ENCODE measurements around the gene POLR3H. TPM values are rescaled to one million over a fixed set of nuclear protein-coding genes. Genes with fewer than 3 reads are reported as not detected.
"Not testable (repeated sequence)": the region's sequence is repeated elsewhere in the genome, so short reads cannot be mapped to it uniquely, and the experiment has no call there.

Gene POLR3H
- total RNA-seq, 2 donors from 2014 or later: 11.6 to 15.6 TPM

DNA sequence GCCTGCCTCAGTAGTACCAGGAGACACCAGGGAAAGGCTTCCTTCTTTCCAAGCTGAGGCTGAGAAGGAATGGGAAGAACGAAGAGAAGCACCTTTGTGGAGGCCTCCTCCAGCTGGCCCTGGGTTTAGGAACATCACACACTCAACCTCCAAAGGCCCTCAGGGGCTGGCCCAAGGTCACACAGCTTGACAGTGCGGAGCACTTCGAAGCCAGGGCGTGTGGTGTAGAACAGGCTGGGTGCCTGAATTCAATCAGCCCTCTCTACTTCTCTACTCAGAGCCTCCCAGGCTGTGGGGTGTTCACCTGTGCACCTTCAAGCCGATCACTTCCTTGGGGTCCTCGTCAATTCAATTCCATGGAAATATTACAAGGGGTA, 15.8 kb upstream of the POLR3H start:
- Mint-ChIP-seq H3K36me3 (ENCODE audit: insufficient read depth in 2 of 2) (no peaks in the 10 kb centered on the region), H3K4me1 (ENCODE audit: low read depth) (peaks cover 2% of the 10 kb centered on the region), H3K4me3 (no peak overlapping the region), H3K27me3 (ENCODE audit: low read depth) (peaks cover 43% of the 10 kb centered on the region), H3K9me3 (no peaks in the 10 kb centered on the region), H3K27ac (no peak overlapping the region)
- no peak for DNase-seq
- ATAC-seq (replicated peaks in 1 of 2): no peak

DNA sequence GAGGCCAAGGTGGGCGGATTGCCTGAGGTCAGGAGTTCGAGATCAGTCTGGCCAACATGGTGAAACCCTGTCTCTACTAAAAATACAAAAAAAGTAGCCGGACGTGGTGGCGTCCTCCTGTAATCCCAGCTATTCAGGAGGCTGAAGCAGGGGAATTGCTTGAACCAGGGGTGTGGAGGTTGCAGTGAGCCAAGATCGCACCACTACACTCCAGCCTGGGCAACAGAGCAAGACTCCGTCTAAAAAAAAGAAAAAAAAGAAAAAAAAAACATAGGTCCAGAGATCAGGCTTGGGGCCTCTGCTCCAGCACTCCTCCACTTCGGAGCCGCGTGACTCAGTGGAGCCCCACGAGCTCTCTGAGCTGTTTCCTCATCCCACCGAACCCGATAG, 14.0 kb upstream of the POLR3H start:
- not testable (repeated sequence) for H3K27ac Mint-ChIP-seq; H3K9me3 Mint-ChIP-seq; H3K4me3 Mint-ChIP-seq; DNase-seq; ATAC-seq (replicated peaks in 1 of 2); H3K4me1 Mint-ChIP-seq (ENCODE audit: low read depth); H3K36me3 Mint-ChIP-seq (ENCODE audit: insufficient read depth in 2 of 2)
- peaks cover 43% of the 10 kb centered on the region for H3K27me3 Mint-ChIP-seq (ENCODE audit: low read depth)

DNA sequence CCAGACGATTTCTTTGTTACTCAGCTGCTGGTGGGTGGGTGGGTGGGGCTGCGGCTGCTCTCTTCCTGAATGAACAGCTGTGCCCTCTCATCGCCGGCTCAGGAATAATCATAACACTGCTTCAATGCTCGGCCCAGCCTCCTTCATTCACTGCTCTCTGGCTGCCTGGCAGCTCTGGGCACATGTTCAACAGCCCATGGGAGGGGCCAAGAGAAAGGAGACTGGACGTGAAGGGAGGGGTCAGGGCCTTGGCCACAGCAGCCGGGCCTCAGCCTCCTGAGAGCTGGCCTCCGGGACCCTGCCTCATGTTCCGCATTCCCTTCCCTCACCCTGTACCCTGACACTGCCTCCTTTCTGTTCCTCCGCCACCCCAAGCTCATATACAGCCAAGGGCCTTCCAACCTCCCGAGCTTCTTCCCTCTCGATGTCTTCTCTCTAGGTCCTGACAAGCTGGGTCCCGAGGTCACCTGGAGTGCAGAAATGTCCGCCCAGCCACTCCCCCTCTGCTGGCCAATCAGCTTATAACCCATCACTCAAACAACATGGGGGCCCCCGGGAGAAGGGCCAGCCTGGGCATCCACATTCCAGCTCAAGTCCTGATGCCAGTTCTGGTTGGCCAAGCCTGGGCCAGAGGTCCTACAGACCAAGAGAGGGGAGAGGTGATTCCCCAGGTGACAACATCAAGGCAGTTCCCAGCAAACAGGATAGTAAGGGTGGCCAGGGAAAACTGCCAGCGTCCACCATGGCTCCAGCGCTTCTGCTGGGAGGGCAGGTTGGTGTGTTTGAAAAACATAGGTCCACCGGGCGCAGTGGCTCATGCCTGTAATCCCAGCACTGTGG, 13.4 kb upstream of the POLR3H start:
- H3K27me3 Mint-ChIP-seq (ENCODE audit: low read depth): peaks cover 40% of the 10 kb centered on the region
- no peak overlapping the region for H3K27ac Mint-ChIP-seq
- no peaks in the 10 kb centered on the region for H3K9me3 Mint-ChIP-seq
- DNase-seq (peak; percentile 21), ATAC-seq (replicated peaks in 1 of 2) (peak; percentile 78 to 82)
- H3K36me3 Mint-ChIP-seq (ENCODE audit: insufficient read depth in 2 of 2): no peaks in the 10 kb centered on the region
- peak overlapping the region in 1 of 2 donors; percentile 34 for H3K4me3 Mint-ChIP-seq
- H3K4me1 Mint-ChIP-seq (ENCODE audit: low read depth): no peaks in the 10 kb centered on the region

DNA sequence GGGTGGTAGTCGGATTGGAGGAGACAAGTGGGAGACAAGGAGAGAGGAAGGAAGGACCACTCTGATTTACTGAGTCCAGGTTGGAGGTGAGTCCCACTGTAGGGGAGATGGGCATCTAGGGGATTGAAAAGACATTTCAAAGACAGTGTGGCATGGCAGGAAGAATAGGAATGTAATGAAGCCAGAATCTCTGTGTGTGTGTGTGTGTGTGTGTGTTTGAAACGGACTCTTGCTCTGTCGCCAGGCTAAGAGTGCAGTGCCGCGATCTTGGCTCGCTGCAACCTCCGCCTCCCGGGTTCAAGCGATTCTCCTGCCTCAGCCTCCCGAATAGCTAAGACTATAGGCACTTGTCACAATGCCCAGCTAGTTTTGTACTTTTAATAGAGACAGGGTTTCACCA, 12.3 kb upstream of the POLR3H start:
- ATAC-seq (replicated peaks in 1 of 2): no peak
- Mint-ChIP-seq H3K36me3 (ENCODE audit: insufficient read depth in 2 of 2) (no peaks in the 10 kb centered on the region), H3K27ac (no peak overlapping the region), H3K27me3 (ENCODE audit: low read depth) (peaks cover 29% of the 10 kb centered on the region), H3K4me3 (no peak overlapping the region), H3K4me1 (ENCODE audit: low read depth) (no peaks in the 10 kb centered on the region), H3K9me3 (no peaks in the 10 kb centered on the region)
- DNase-seq: no peak

GRCh38 chr22:41555325-41555982, 11.2 kb upstream of the POLR3H start:
- Mint-ChIP-seq H3K4me3 (no peak overlapping the region), H3K9me3 (no peaks in the 10 kb centered on the region), H3K27ac (no peak overlapping the region), H3K36me3 (ENCODE audit: insufficient read depth in 2 of 2) (no peaks in the 10 kb centered on the region), H3K27me3 (ENCODE audit: low read depth) (peaks cover 20% of the 10 kb centered on the region), H3K4me1 (ENCODE audit: low read depth) (no peaks in the 10 kb centered on the region)
- DNase-seq (no peak), ATAC-seq (replicated peaks in 1 of 2) (no peak)

DNA sequence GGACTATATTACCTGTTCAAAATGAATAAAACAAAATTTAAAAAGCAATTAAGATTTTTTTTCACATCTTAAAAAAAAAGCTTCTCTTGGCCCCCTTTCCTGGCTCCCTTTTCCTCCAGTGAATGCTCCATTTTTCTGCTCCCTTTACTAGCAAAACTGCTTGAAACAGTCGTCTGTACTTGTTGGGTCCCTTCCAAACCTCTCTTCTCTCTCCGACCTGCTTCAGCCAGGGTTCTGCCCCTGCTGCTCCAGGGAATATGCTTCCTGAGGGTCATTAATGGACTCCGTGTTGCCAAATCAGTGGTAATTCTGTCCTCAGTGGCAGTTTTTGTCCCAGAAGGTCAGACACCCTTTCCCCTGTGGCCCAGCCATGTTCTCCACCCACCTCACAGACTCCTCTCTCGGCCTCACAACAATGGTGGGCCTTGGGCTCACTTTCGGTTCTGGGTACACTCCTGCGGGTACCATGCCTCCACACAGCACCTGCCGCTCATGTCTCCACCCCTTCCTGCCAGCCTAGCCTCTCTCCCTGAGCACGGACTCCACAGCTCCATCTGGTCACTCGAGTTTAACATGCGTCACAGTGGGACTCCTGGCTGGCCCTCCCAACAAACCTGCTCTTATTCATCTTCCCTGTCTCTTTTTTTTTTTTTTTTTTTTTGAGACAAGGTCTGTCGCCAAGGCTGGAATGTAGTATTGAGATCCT, 7.8 kb upstream of the POLR3H start:
- Mint-ChIP-seq H3K4me3 (no peak overlapping the region), H3K36me3 (ENCODE audit: insufficient read depth in 2 of 2) (no peaks in the 10 kb centered on the region), H3K27ac (no peak overlapping the region), H3K27me3 (ENCODE audit: low read depth) (peaks cover 10% of the 10 kb centered on the region), H3K9me3 (no peaks in the 10 kb centered on the region), H3K4me1 (ENCODE audit: low read depth) (no peaks in the 10 kb centered on the region)
- DNase-seq (no peak), ATAC-seq (replicated peaks in 1 of 2) (no peak)

DNA sequence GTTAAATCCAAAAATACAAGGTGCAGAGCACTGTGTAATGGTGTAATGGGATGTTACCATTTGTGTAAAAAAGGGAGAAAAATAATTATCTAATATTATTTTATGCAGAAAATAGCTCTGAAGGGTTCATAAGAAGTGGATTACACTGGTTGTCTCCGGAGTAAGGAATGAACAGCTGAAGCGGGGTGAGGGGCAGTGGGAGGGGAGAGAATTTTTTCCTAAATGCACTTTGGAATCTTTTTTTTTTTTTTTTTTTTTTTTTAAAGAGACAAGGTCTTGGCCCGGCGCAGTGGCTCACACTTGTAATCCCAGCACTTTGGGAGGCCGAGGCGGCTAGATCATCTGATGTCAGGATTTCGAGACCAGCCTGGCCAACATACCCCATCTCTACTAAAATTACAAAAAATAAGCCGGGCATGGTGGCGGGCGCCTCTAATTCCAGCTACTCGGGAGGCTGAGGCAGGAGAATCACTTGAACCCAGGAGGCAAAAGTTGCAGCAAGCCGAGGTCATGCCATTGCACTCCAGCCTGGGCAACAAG, 6.8 kb upstream of the POLR3H start:
- Mint-ChIP-seq H3K4me1 (ENCODE audit: low read depth) (no peaks in the 10 kb centered on the region), H3K36me3 (ENCODE audit: insufficient read depth in 2 of 2) (no peaks in the 10 kb centered on the region), H3K4me3 (no peak overlapping the region), H3K27ac (no peak overlapping the region), H3K9me3 (no peaks in the 10 kb centered on the region), H3K27me3 (ENCODE audit: low read depth) (peaks cover under 1% of the 10 kb centered on the region)
- DNase-seq (no peak), ATAC-seq (replicated peaks in 1 of 2) (no peak)

DNA sequence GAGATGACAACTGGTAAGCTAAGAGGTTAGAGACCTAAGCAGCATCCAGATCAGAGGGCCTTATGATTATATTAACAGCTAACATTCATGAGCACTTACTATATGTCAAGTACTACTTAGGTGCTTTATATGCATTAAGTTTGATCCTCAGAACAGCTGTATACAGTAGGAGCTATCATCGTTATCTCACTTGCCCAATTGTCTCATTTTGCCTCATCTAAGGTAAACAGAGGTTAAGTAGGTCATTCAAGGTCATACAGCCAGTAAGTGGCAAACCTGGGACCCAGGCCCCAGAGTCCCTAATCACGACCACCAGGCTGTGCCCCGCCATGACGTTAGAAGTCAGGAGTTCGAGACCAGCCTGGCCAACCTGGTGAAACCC, 4.6 kb upstream of the POLR3H start:
- no peak for ATAC-seq (replicated peaks in 1 of 2)
- Mint-ChIP-seq H3K36me3 (ENCODE audit: insufficient read depth in 2 of 2) (peaks cover 1% of the 10 kb centered on the region in 2 donors), H3K27ac (no peak overlapping the region), H3K4me3 (no peak overlapping the region), H3K4me1 (ENCODE audit: low read depth) (peaks cover 13% of the 10 kb centered on the region), H3K27me3 (ENCODE audit: low read depth) (no peaks in the 10 kb centered on the region), H3K9me3 (no peaks in the 10 kb centered on the region)
- DNase-seq: no peak

GRCh38 chr22:41544671-41545476, 604 bp upstream of the POLR3H start:
- H3K27ac Mint-ChIP-seq: peak overlapping the region; percentile 84
- H3K27me3 Mint-ChIP-seq (ENCODE audit: low read depth): no peaks in the 10 kb centered on the region
- H3K9me3 Mint-ChIP-seq: no peaks in the 10 kb centered on the region
- ATAC-seq (replicated peaks in 1 of 2): no peak
- H3K36me3 Mint-ChIP-seq (ENCODE audit: insufficient read depth in 2 of 2): peaks cover 1% of the 10 kb centered on the region in 2 donors
- peaks cover 46% of the 10 kb centered on the region for H3K4me1 Mint-ChIP-seq (ENCODE audit: low read depth)
- no peak for DNase-seq
- peak overlapping the region; percentile 98 to 100 for H3K4me3 Mint-ChIP-seq

- H3K36me3 Mint-ChIP-seq (ENCODE audit: insufficient read depth in 2 of 2): peaks cover 1 to 3% of the 10 kb centered on the region in 2 donors
- H3K9me3 Mint-ChIP-seq: no peaks in the 10 kb centered on the region
- H3K4me3 Mint-ChIP-seq: peak overlapping the region; percentile 98 to 100
- ATAC-seq (replicated peaks in 1 of 2) (no peak), DNase-seq (no peak)
- peak overlapping the region; percentile 75 for H3K27ac Mint-ChIP-seq
- peaks cover 46% of the 10 kb centered on the region for H3K4me1 Mint-ChIP-seq (ENCODE audit: low read depth)
- H3K27me3 Mint-ChIP-seq (ENCODE audit: low read depth): no peaks in the 10 kb centered on the region
Observed at GRCh38 chr22:41542224-41542623, 2.0 kb downstream of the POLR3H start.

- H3K27me3 Mint-ChIP-seq (ENCODE audit: low read depth): no peaks in the 10 kb centered on the region
- no peaks in the 10 kb centered on the region for H3K9me3 Mint-ChIP-seq
- H3K36me3 Mint-ChIP-seq (ENCODE audit: insufficient read depth in 2 of 2): peaks cover 1 to 3% of the 10 kb centered on the region in 2 donors
- peak overlapping the region; percentile 75 for H3K27ac Mint-ChIP-seq
- no peak for ATAC-seq (replicated peaks in 1 of 2)
- DNase-seq: no peak
- H3K4me3 Mint-ChIP-seq: peak overlapping the region; percentile 28 to 100
- peaks cover 46% of the 10 kb centered on the region for H3K4me1 Mint-ChIP-seq (ENCODE audit: low read depth)
Observed at GRCh38 chr22:41541484-41541883, 2.8 kb downstream of the POLR3H start.

DNA sequence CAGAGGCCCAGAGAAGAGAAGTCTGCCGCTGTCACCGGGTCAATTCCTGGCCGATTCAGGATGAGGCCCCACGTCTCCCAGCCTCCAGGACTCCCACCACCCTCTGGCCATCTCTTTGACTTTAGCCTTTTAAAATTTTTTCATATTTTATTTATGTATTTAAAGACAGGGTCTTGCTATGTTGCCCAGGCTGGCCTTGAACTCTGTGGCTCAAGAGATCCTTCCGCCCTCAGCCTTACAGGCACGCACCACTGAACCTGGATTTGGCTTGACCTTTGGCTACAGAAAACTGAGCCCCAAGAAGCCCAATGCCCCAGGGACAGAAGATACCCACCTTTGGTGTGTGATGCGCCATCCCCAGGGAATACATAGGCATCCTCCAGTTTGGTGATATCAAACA, 3.9 kb downstream of the POLR3H start:
- no peaks in the 10 kb centered on the region for H3K9me3 Mint-ChIP-seq

More for the DNA sequence above, 3.9 kb downstream of the POLR3H start:
- Mint-ChIP-seq H3K27ac (no peak overlapping the region), H3K4me1 (ENCODE audit: low read depth) (peaks cover 45% of the 10 kb centered on the region), H3K27me3 (ENCODE audit: low read depth) (no peaks in the 10 kb centered on the region), H3K36me3 (ENCODE audit: insufficient read depth in 2 of 2) (peaks cover 1 to 3% of the 10 kb centered on the region in 2 donors), H3K4me3 (no peak overlapping the region)
- DNase-seq: no peak
- ATAC-seq (replicated peaks in 1 of 2): no peak

Measured in activated T-cell treated with anti-CD3 and anti-CD28 coated beads, Interleukin-2, amount 50 U/mL, for 72 hours (primary cell).